ENCODE results near the gene CCDC157. TPM values are rescaled to one million over a fixed set of nuclear protein-coding genes. Genes with fewer than 3 reads are reported as not detected.

Gene CCDC157
- total RNA-seq, 1 donor from 2014 or later: 9.3 TPM

DNA sequence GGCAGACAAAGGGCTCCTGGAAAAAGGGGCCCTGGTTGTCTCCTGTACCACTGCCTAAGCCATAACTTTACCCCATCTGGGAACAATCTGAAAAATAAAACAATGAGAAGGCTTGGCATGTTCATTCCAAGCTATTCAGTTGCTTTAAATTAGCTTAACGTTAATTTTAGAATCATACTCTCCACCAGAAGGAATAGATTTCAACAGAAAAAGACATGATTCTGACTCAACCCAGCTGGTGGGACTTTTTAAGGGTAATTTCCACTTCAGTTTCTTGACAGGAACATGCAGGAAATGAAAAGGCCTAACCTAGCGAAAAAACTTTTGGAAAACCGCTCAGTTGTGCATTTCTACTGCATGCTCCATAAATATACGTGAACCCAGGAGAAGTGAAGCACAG lies 8.0 kb upstream of the CCDC157 start:
- Mint-ChIP-seq H3K9me3 (no peaks in the 10 kb centered on the region), H3K4me3 (no peak overlapping the region), H3K27me3 (ENCODE audit: low read depth) (no peaks in the 10 kb centered on the region), H3K27ac (ENCODE audit: unreplicated experiment) (no peak overlapping the region), H3K4me1 (peaks cover 3% of the 10 kb centered on the region), H3K36me3 (ENCODE audit: low read depth) (peaks cover 31% of the 10 kb centered on the region)
- TF ChIP-seq, protein P1, sequence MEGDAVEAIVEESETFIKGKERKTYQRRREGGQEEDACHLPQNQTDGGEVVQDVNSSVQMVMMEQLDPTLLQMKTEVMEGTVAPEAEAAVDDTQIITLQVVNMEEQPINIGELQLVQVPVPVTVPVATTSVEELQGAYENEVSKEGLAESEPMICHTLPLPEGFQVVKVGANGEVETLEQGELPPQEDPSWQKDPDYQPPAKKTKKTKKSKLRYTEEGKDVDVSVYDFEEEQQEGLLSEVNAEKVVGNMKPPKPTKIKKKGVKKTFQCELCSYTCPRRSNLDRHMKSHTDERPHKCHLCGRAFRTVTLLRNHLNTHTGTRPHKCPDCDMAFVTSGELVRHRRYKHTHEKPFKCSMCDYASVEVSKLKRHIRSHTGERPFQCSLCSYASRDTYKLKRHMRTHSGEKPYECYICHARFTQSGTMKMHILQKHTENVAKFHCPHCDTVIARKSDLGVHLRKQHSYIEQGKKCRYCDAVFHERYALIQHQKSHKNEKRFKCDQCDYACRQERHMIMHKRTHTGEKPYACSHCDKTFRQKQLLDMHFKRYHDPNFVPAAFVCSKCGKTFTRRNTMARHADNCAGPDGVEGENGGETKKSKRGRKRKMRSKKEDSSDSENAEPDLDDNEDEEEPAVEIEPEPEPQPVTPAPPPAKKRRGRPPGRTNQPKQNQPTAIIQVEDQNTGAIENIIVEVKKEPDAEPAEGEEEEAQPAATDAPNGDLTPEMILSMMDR (conservative IDR thresholded peaks at IDR 0.05): no peak
- DNase-seq (ENCODE audit: low read depth, low spot score): no peak

DNA sequence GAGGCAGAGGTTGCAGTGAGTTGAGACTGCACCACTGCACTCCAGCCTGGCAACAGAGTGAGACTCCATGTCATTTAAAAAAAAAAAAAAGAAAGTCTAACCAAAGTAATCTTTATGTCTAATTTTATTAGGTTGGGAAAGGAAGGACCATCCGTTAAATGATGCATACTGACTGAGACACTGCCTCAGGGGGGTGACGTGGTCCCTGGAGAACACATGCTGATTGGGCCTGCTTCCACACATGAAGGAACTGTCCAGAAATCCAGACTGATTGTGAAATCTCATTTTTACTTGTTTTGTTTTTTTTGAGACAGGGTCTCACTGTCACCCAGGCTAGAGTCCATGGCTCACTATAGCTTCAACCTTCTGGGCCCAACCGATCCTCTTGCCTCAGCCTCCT lies 5.6 kb upstream of the CCDC157 start:
- Mint-ChIP-seq H3K27me3 (ENCODE audit: low read depth) (no peaks in the 10 kb centered on the region), H3K27ac (ENCODE audit: unreplicated experiment) (no peak overlapping the region), H3K36me3 (ENCODE audit: low read depth) (peaks cover 15% of the 10 kb centered on the region), H3K4me3 (peak overlapping the region; percentile 38), H3K9me3 (no peaks in the 10 kb centered on the region), H3K4me1 (peaks cover 24% of the 10 kb centered on the region)
- no peak for DNase-seq (ENCODE audit: low read depth, low spot score)
- TF ChIP-seq, protein P1 (conservative IDR thresholded peaks at IDR 0.05): no peak

DNA sequence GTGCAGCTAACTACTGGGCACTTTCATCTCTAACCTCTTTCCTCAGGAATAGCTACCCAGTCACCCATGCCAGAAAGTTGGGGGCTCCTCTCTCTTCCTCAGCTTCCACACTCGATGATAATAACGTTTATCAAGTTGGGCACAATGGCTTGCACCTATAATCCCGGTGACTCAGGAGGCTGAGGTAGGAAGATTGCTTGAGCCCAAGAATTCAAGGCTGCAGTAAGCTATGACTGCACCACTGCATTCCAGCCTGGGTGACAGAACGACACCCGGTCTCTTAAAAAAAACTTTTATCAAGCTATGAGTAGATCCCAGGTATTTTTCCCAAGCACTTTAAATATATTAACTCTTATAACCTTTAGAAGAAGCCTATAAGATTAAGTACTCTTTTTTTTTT lies 2.2 kb upstream of the CCDC157 start:
- no peak for DNase-seq (ENCODE audit: low read depth, low spot score)
- peaks cover 40% of the 10 kb centered on the region for H3K4me1 Mint-ChIP-seq
- no peaks in the 10 kb centered on the region for H3K27me3 Mint-ChIP-seq (ENCODE audit: low read depth)
- H3K36me3 Mint-ChIP-seq (ENCODE audit: low read depth): peaks cover 7% of the 10 kb centered on the region
- H3K9me3 Mint-ChIP-seq: no peaks in the 10 kb centered on the region
- TF ChIP-seq, protein P1 (conservative IDR thresholded peaks at IDR 0.05): no peak
- H3K27ac Mint-ChIP-seq (ENCODE audit: unreplicated experiment): no peak overlapping the region
- H3K4me3 Mint-ChIP-seq: peak overlapping the region; percentile 99

DNA sequence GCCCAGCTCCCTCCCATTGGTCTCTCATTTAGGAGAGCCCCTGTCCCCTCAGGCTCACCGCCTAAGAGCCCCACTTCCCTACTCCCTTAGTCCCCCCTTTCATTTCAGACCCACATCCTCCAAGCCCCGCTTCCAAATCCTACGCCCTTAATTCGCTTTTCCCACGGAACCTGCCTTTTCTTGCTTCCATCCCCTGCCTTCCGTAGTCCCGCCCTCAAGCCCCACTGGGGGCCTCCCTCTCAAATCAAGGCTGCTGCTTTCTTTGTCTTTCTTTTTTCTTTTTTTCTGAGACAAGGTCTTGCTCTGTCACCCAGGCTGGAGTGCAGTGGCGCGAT lies 396 bp downstream of the CCDC157 start:
- peaks cover 40% of the 10 kb centered on the region for H3K4me1 Mint-ChIP-seq
- H3K27me3 Mint-ChIP-seq (ENCODE audit: low read depth): no peaks in the 10 kb centered on the region
- peak overlapping the region; percentile 98 for H3K27ac Mint-ChIP-seq (ENCODE audit: unreplicated experiment)
- no peak for DNase-seq (ENCODE audit: low read depth, low spot score)
- H3K9me3 Mint-ChIP-seq: no peaks in the 10 kb centered on the region
- H3K4me3 Mint-ChIP-seq: peak overlapping the region; percentile 99
- TF ChIP-seq, protein P1 (conservative IDR thresholded peaks at IDR 0.05): no peak
- peaks cover 2% of the 10 kb centered on the region for H3K36me3 Mint-ChIP-seq (ENCODE audit: low read depth)

DNA sequence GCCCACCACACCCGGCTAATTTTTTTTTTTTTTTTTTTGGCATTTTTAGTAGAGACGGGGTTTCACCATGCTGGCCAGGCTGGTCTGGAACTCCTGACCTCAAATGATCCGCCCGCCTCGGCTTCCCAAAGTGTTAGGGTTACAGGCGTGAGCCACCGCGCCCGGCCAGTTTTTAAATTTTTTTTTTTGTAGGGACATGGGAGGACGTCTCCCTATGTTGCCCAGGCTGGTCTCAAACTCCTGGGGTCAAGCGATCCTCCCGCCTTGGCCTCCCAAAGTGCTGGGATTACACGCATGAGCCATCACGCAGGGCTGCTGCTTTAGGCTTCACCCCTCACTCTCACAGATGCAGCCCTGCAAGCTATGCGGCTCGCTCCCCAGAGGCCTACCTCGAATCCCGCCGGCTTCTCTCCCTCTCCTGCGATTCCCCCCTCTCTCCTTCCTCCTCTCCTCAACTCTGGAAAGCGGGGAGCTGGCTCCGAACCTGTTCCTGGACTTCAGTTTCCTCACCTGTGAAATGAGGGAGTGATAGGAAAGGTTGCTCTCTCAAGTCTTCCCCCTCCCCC lies 926 bp downstream of the CCDC157 start:
- peaks cover 40% of the 10 kb centered on the region for H3K4me1 Mint-ChIP-seq
- H3K36me3 Mint-ChIP-seq (ENCODE audit: low read depth): no peaks in the 10 kb centered on the region
- H3K4me3 Mint-ChIP-seq: peak overlapping the region; percentile 99
- peak overlapping the region; percentile 71 for H3K27ac Mint-ChIP-seq (ENCODE audit: unreplicated experiment)
- TF ChIP-seq, protein P1 (conservative IDR thresholded peaks at IDR 0.05): no peak
- H3K9me3 Mint-ChIP-seq: no peaks in the 10 kb centered on the region
- no peak for DNase-seq (ENCODE audit: low read depth, low spot score)
- H3K27me3 Mint-ChIP-seq (ENCODE audit: low read depth): no peaks in the 10 kb centered on the region
